GM12891 (cell line): ENCODE results near the gene WDR72.

Source experiments
- DNase-seq: peaks from one replicate; pipeline ENCODE4 v3.0.0; 2011; ENCODE audit warnings: low spot score; ENCODE audit not compliant: insufficient read length
- FAIRE-seq: peaks from 2 replicates; lab custom pipeline; 2011; peaks lifted over from hg19 to GRCh38; lab: Jason Lieb, UNC
- PAX5 ChIP-seq: IDR thresholded peaks from 2 replicates; pipeline ENCODE4 v1.6.1; 2011; ENCODE audit warnings: low read length, moderate library complexity, mild to moderate bottlenecking; ENCODE audit not compliant: insufficient read depth, severe bottlenecking
- POLR2A ChIP-seq: IDR thresholded peaks from 2 replicates; pipeline ENCODE4 v1.6.1; 2011; ENCODE audit warnings: low read depth, low read length, control low read depth
- POLR2AphosphoS5 ChIP-seq: IDR thresholded peaks from 2 replicates; pipeline ENCODE4 v1.6.1; 2011; ENCODE audit warnings: low read depth, low read length, control low read depth
- POU2F2 ChIP-seq: IDR thresholded peaks from 2 replicates; pipeline ENCODE4 v1.6.1; 2011; ENCODE audit warnings: low read depth, mild to moderate bottlenecking, control low read depth, low read length, moderate library complexity
- SPI1 ChIP-seq: IDR thresholded peaks from 2 replicates; pipeline ENCODE4 v1.6.1; 2011; ENCODE audit warnings: low read depth, low read length, control low read depth
- TAF1 ChIP-seq: IDR thresholded peaks from 2 replicates; pipeline ENCODE4 v1.6.1; 2011; ENCODE audit warnings: low read depth, low read length, control low read depth

The WDR72 gene

DNA sequence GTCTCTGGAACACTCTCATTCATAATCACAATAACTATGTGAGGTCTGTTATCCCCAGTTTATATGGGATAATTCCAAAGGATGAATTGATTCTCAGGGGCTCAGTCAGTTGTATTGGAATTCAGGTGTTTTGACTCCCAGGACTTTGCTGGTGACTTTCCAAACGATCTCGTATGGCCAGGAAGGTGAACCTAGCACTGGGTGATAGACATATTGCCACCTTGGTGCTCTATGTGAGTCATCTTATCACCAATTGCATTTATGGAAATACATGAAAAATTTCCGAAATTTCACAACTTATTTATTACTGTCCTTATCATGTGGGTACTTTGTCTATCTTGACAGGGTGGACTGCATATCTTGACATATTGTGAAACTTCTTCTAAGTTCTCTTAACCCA lies 287.3 kb downstream of the WDR72 start:
- DNase-seq (no peak), FAIRE-seq (no peak)
- no peak for TF ChIP-seq PAX5
- TF ChIP-seq POU2F2 = no peak
- no peak for TF ChIP-seq SPI1
- no peak for TF ChIP-seq POLR2AphosphoS5
- no peak for TF ChIP-seq POLR2A
- TF ChIP-seq TAF1 = no peak

- DNase-seq (no peak), FAIRE-seq (no peak)
- TF ChIP-seq POLR2AphosphoS5 = no peak
- TF ChIP-seq POU2F2 = no peak
- TF ChIP-seq PAX5 = no peak
- no peak for TF ChIP-seq TAF1
Measured at GRCh38 chr15:53470743-53471142, 288.7 kb downstream of the WDR72 start.

GRCh38 chr15:53469422-53469821 lies 290.0 kb downstream of the WDR72 start:
- DNase-seq (no peak), FAIRE-seq (no peak)
- TF ChIP-seq POLR2A (no peak), PAX5 (no peak), SPI1 (no peak), TAF1 (no peak), POLR2AphosphoS5 (no peak), POU2F2 (no peak)
